WTC11 (cell line): ENCODE data around the gene LARGE1. TPM values are rescaled to one million over a fixed set of nuclear protein-coding genes. Genes with fewer than 3 reads are reported as not detected.
A peak's percentile ranks its signal among the peaks of the same experiment; 100 is the strongest.

Experiments used
- ATAC-seq: fragments of 200-7000 bp; cut with Tn5 transposase; 2 replicates; pipeline ENCODE4 v1.10.0; 2021; ENCODE audit warnings: mild to moderate bottlenecking, moderate library complexity
- CTCF ChIA-PET: fragments of 300-600 bp; sonication (Branson Sonifier 250); formaldehyde crosslinking; loops from one replicate; lab custom pipeline; 2021; ENCODE audit warnings: antibody characterized with exemption; lab: Charles Lee
- POLR2A ChIA-PET: fragments of 350-600 bp; sonication (Branson Sonifier 250); formaldehyde crosslinking; loops from one replicate; lab custom pipeline; 2021; ENCODE audit warnings: antibody characterized with exemption; lab: Charles Lee
- DNase-seq: peaks from one replicate; pipeline ENCODE4 v3.0.0; 2021; ENCODE audit warnings: low spot score
- H3K27ac Mint-ChIP-seq: 2 replicates; pipeline ENCODE4 v1.8.0; 2021; ENCODE audit warnings: mixed read lengths
- H3K27me3 Mint-ChIP-seq: 2 replicates; pipeline ENCODE4 v1.8.0; 2021; ENCODE audit warnings: low read depth, mild to moderate bottlenecking, moderate library complexity, mixed read lengths
- H3K36me3 Mint-ChIP-seq: 2 replicates; pipeline ENCODE4 v1.8.0; 2021; ENCODE audit warnings: mixed read lengths
- H3K4me1 Mint-ChIP-seq: 2 replicates; pipeline ENCODE4 v1.8.0; 2022; ENCODE audit warnings: mixed read lengths
- H3K4me3 Mint-ChIP-seq: 2 replicates; pipeline ENCODE4 v1.8.0; 2021; ENCODE audit warnings: mild to moderate bottlenecking, moderate library complexity, mixed read lengths
- H3K9me3 Mint-ChIP-seq: 2 replicates; pipeline ENCODE4 v1.8.0; 2021; ENCODE audit warnings: mixed read lengths
- ELF4 ChIP-seq: sonication (generic); formaldehyde crosslinking; IDR thresholded peaks from 2 replicates; pipeline ENCODE4 v1.8.1; 2022; ENCODE audit warnings: low read depth, mild to moderate bottlenecking, moderate library complexity, missing genetic modification reagents
- ESRRA ChIP-seq: sonication (generic); formaldehyde crosslinking; IDR thresholded peaks from 2 replicates; pipeline ENCODE4 v1.8.1; 2022; ENCODE audit warnings: mild to moderate bottlenecking, missing genetic modification reagents, borderline replicate concordance
- FOXJ3 ChIP-seq: sonication (generic); formaldehyde crosslinking; IDR thresholded peaks from 2 replicates; pipeline ENCODE4 v1.9.0; 2021; ENCODE audit warnings: missing genetic modification reagents, mild to moderate bottlenecking, borderline replicate concordance
- FOXK1 ChIP-seq: sonication (generic); formaldehyde crosslinking; IDR thresholded peaks from 2 replicates; pipeline ENCODE4 v1.8.0; 2022; ENCODE audit warnings: mild to moderate bottlenecking, moderate library complexity, missing genetic modification reagents
- JUN ChIP-seq: sonication (generic); formaldehyde crosslinking; IDR thresholded peaks from 2 replicates; pipeline ENCODE4 v1.8.0; 2023; ENCODE audit warnings: mild to moderate bottlenecking, missing genetic modification reagents
- NR1H2 ChIP-seq: sonication (generic); formaldehyde crosslinking; IDR thresholded peaks from 2 replicates; pipeline ENCODE4 v1.9.0; 2021; ENCODE audit warnings: mild to moderate bottlenecking, moderate library complexity, missing genetic modification reagents
- OVOL2 ChIP-seq: fragments of 250-450 bp; sonication (Bioruptor Pico); IDR thresholded peaks from 2 replicates; pipeline ENCODE4 v1.9.0; 2021; ENCODE audit warnings: mild to moderate bottlenecking, borderline replicate concordance
- RORB ChIP-seq: fragments of 250-450 bp; sonication (Bioruptor Pico); IDR thresholded peaks from 2 replicates; pipeline ENCODE4 v1.9.0; 2021; ENCODE audit warnings: mild to moderate bottlenecking
- SMAD3 ChIP-seq: sonication (generic); formaldehyde crosslinking; IDR thresholded peaks from 2 replicates; pipeline ENCODE4 v1.8.0; 2022; ENCODE audit warnings: missing genetic modification reagents, mild to moderate bottlenecking, borderline replicate concordance
- SOX15 ChIP-seq: fragments of 250-450 bp; sonication (Bioruptor Pico); IDR thresholded peaks from 2 replicates; pipeline ENCODE4 v1.9.0; 2021; ENCODE audit warnings: mild to moderate bottlenecking
- TCF7 ChIP-seq: sonication (generic); formaldehyde crosslinking; IDR thresholded peaks from 2 replicates; pipeline ENCODE4 v1.8.0; 2022; ENCODE audit warnings: mild to moderate bottlenecking, low read depth, missing genetic modification reagents, moderate library complexity
- ZNF317 ChIP-seq: sonication (generic); formaldehyde crosslinking; IDR thresholded peaks from 2 replicates; pipeline ENCODE4 v1.8.1; 2023; ENCODE audit warnings: low read depth, mild to moderate bottlenecking, moderate library complexity, missing genetic modification reagents, borderline replicate concordance
- total RNA-seq: library from RNA; stranded (reverse); gene quantifications from 3 replicates; pipeline ENCODE4 v1.2.3, GENCODE V29; 2021
- TF ChIP-seq, protein P1 (sequence below): sonication (generic); formaldehyde crosslinking; IDR thresholded peaks from 2 replicates; pipeline ENCODE4 v1.8.0; 2022; ENCODE audit warnings: mild to moderate bottlenecking, missing genetic modification reagents
- TF ChIP-seq, protein P2 (sequence below): sonication (generic); formaldehyde crosslinking; IDR thresholded peaks from 2 replicates; pipeline ENCODE4 v1.8.1; 2022; ENCODE audit warnings: mild to moderate bottlenecking, moderate library complexity, missing genetic modification reagents
- TF ChIP-seq, protein P3 (sequence below): sonication (generic); formaldehyde crosslinking; IDR thresholded peaks from 2 replicates; pipeline ENCODE4 v1.8.1; 2023; ENCODE audit warnings: mild to moderate bottlenecking, missing genetic modification reagents, moderate library complexity
- TF ChIP-seq, protein P4 (sequence below): sonication (generic); formaldehyde crosslinking; IDR thresholded peaks from 2 replicates; pipeline ENCODE4 v1.8.1; 2023; ENCODE audit warnings: mild to moderate bottlenecking, missing genetic modification reagents
- TF ChIP-seq, protein P5 (sequence below): sonication (generic); formaldehyde crosslinking; IDR thresholded peaks from 2 replicates; pipeline ENCODE4 v1.8.0; 2022; ENCODE audit warnings: mild to moderate bottlenecking, missing genetic modification reagents
- TF ChIP-seq, protein P6 (sequence below): fragments of 250-450 bp; sonication (Bioruptor Pico); IDR thresholded peaks from 2 replicates; pipeline ENCODE4 v1.9.0; 2021; ENCODE audit warnings: mild to moderate bottlenecking, borderline replicate concordance

LARGE1 gene
- total RNA-seq, 1 experiment from 2014 or later = 72.6 TPM

DNA sequence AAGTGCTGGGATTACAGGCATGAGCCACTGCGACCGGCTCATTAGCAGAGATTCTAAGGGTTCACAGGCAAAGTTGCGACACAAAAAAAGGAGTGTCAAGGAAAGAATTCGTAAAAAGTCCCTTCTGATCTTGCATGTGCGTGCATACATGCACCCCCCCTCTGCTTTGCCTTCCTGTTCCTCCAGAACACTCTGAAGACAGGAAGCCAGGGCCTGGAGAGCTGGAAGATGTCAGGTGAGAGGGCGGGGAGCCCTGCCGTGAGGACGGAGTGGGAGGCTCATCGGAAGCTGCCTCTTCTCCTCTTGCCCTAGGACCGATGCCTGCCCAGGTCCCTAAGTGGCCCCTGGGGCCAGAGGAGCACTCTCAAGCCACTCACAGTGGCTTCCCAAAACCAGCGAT lies 89.1 kb downstream of the LARGE1 start:
- DNase-seq = peak; percentile 26
- TF ChIP-seq, protein P1, sequence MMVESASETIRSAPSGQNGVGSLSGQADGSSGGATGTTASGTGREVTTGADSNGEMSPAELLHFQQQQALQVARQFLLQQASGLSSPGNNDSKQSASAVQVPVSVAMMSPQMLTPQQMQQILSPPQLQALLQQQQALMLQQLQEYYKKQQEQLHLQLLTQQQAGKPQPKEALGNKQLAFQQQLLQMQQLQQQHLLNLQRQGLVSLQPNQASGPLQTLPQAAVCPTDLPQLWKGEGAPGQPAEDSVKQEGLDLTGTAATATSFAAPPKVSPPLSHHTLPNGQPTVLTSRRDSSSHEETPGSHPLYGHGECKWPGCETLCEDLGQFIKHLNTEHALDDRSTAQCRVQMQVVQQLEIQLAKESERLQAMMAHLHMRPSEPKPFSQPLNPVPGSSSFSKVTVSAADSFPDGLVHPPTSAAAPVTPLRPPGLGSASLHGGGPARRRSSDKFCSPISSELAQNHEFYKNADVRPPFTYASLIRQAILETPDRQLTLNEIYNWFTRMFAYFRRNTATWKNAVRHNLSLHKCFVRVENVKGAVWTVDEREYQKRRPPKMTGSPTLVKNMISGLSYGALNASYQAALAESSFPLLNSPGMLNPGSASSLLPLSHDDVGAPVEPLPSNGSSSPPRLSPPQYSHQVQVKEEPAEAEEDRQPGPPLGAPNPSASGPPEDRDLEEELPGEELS = no peak
- TF ChIP-seq, protein P2, sequence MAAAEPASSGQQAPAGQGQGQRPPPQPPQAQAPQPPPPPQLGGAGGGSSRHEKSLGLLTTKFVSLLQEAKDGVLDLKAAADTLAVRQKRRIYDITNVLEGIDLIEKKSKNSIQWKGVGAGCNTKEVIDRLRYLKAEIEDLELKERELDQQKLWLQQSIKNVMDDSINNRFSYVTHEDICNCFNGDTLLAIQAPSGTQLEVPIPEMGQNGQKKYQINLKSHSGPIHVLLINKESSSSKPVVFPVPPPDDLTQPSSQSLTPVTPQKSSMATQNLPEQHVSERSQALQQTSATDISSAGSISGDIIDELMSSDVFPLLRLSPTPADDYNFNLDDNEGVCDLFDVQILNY (CRISPR knock-in tag) = no peak
- TF ChIP-seq ESRRA (CRISPR knock-in tag) = no peak
- TF ChIP-seq, protein P3, sequence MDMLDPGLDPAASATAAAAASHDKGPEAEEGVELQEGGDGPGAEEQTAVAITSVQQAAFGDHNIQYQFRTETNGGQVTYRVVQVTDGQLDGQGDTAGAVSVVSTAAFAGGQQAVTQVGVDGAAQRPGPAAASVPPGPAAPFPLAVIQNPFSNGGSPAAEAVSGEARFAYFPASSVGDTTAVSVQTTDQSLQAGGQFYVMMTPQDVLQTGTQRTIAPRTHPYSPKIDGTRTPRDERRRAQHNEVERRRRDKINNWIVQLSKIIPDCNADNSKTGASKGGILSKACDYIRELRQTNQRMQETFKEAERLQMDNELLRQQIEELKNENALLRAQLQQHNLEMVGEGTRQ = 0 out of 2 replicates have a peak, but pooled peaks have one; percentile 6
- TF ChIP-seq, all 79 proteins: peak for 1
- Mint-ChIP-seq H3K27me3 (no peaks in the 10 kb centered on the region), H3K4me3 (no peak overlapping the region), H3K9me3 (no peaks in the 10 kb centered on the region), H3K36me3 (no peaks in the 10 kb centered on the region), H3K4me1 (peaks cover 86% of the 10 kb centered on the region), H3K27ac (peak overlapping the region; percentile 46)
- ATAC-seq = peak; percentile 45
- ChIA-PET POLR2A (interaction anchor here (1.0 kb wide), 1 partner anchor 20 kb away, joined by 3 read pairs; no protein-coding TSS in a partner anchor), CTCF (interaction anchor here (0.5 to 1.6 kb wide), 3 partner anchors 9 to 74 kb away, joined by 3 to 5 read pairs (median 3); no protein-coding TSS in a partner anchor)

DNA sequence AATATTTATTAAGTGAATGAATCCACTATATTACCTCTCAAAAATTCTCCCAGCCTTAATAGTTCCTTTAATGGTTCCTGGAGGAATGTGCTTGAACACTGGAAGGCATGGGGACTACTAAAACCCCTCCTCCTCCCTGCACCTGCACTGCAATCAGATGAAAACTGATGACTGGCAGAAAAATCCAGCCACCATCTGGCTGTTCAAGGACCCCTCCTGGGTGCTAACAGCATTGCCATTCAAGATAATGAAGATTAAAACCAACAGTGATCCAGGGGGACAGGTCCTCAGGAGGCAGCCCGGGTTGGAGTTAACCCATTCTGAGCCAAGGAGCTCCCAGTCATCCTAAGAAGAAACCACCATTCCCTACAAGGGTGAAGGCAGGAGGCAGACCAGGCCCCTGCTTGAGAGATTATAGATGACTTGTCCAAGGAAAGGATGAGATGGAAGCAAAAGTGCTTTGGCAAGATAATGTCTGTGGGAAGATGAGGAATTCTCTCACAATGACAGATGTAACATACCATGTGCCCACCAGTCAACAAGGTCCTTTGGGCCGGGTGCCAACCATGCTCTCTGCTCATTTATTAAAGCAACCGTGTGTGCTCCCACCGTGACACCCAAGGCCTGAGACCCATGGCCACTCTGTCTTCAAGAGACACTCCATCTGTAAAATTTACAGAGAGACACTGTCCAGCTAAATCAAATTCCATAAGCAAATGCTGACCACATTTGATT lies 90.6 kb downstream of the LARGE1 start:
- ChIA-PET CTCF (interaction anchor here (0.6 to 1.3 kb wide), 4 partner anchors 8 to 68 kb away, joined by 3 to 4 read pairs (median 4); no protein-coding TSS in a partner anchor), POLR2A (no interaction called here)
- H3K4me3 Mint-ChIP-seq = no peak overlapping the region; the same call in 1 of the 2 replicates
- H3K27me3 Mint-ChIP-seq = no peaks in the 10 kb centered on the region
- H3K9me3 Mint-ChIP-seq = peaks cover 3% of the 10 kb centered on the region; the same call in 1 of the 2 replicates
- no peak for TF ChIP-seq OVOL2 (CRISPR knock-in tag)
- TF ChIP-seq SMAD3 (CRISPR knock-in tag) = no peak
- TF ChIP-seq ELF4 (CRISPR knock-in tag) = no peak
- TF ChIP-seq FOXJ3 = no peak
- TF ChIP-seq, protein P4, sequence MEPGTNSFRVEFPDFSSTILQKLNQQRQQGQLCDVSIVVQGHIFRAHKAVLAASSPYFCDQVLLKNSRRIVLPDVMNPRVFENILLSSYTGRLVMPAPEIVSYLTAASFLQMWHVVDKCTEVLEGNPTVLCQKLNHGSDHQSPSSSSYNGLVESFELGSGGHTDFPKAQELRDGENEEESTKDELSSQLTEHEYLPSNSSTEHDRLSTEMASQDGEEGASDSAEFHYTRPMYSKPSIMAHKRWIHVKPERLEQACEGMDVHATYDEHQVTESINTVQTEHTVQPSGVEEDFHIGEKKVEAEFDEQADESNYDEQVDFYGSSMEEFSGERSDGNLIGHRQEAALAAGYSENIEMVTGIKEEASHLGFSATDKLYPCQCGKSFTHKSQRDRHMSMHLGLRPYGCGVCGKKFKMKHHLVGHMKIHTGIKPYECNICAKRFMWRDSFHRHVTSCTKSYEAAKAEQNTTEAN (CRISPR knock-in tag) = no peak
- no peak for TF ChIP-seq ZNF317 (CRISPR knock-in tag)
- TF ChIP-seq JUN (CRISPR knock-in tag) = no peak
- TF ChIP-seq, protein P5, sequence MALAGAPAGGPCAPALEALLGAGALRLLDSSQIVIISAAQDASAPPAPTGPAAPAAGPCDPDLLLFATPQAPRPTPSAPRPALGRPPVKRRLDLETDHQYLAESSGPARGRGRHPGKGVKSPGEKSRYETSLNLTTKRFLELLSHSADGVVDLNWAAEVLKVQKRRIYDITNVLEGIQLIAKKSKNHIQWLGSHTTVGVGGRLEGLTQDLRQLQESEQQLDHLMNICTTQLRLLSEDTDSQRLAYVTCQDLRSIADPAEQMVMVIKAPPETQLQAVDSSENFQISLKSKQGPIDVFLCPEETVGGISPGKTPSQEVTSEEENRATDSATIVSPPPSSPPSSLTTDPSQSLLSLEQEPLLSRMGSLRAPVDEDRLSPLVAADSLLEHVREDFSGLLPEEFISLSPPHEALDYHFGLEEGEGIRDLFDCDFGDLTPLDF (CRISPR knock-in tag) = no peak
- TF ChIP-seq NR1H2 (CRISPR knock-in tag) = no peak
- TF ChIP-seq RORB (CRISPR knock-in tag) = no peak
- TF ChIP-seq, protein P6, sequence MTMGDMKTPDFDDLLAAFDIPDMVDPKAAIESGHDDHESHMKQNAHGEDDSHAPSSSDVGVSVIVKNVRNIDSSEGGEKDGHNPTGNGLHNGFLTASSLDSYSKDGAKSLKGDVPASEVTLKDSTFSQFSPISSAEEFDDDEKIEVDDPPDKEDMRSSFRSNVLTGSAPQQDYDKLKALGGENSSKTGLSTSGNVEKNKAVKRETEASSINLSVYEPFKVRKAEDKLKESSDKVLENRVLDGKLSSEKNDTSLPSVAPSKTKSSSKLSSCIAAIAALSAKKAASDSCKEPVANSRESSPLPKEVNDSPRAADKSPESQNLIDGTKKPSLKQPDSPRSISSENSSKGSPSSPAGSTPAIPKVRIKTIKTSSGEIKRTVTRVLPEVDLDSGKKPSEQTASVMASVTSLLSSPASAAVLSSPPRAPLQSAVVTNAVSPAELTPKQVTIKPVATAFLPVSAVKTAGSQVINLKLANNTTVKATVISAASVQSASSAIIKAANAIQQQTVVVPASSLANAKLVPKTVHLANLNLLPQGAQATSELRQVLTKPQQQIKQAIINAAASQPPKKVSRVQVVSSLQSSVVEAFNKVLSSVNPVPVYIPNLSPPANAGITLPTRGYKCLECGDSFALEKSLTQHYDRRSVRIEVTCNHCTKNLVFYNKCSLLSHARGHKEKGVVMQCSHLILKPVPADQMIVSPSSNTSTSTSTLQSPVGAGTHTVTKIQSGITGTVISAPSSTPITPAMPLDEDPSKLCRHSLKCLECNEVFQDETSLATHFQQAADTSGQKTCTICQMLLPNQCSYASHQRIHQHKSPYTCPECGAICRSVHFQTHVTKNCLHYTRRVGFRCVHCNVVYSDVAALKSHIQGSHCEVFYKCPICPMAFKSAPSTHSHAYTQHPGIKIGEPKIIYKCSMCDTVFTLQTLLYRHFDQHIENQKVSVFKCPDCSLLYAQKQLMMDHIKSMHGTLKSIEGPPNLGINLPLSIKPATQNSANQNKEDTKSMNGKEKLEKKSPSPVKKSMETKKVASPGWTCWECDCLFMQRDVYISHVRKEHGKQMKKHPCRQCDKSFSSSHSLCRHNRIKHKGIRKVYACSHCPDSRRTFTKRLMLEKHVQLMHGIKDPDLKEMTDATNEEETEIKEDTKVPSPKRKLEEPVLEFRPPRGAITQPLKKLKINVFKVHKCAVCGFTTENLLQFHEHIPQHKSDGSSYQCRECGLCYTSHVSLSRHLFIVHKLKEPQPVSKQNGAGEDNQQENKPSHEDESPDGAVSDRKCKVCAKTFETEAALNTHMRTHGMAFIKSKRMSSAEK (CRISPR knock-in tag) = no peak
- no peak for TF ChIP-seq SOX15 (CRISPR knock-in tag)
- no peak for TF ChIP-seq FOXK1 (CRISPR knock-in tag)
- TF ChIP-seq TCF7 (CRISPR knock-in tag) = no peak
- TF ChIP-seq, all 79 proteins: peak for 0
- DNase-seq (no peak), ATAC-seq (peak; percentile 36)
- H3K4me1 Mint-ChIP-seq = peaks cover 83% of the 10 kb centered on the region
- peak overlapping the region; percentile 61 for H3K27ac Mint-ChIP-seq
- peaks cover 3% of the 10 kb centered on the region; the same call in 1 of the 2 replicates for H3K36me3 Mint-ChIP-seq
